ENCODE data around the gene KPNA6.
A peak's percentile ranks its signal among the peaks of the same experiment; 100 is the strongest.
"Not testable (repeated sequence)": the region's sequence is repeated elsewhere in the genome, so short reads cannot be mapped to it uniquely, and the experiment has no call there.

The KPNA6 gene

DNA sequence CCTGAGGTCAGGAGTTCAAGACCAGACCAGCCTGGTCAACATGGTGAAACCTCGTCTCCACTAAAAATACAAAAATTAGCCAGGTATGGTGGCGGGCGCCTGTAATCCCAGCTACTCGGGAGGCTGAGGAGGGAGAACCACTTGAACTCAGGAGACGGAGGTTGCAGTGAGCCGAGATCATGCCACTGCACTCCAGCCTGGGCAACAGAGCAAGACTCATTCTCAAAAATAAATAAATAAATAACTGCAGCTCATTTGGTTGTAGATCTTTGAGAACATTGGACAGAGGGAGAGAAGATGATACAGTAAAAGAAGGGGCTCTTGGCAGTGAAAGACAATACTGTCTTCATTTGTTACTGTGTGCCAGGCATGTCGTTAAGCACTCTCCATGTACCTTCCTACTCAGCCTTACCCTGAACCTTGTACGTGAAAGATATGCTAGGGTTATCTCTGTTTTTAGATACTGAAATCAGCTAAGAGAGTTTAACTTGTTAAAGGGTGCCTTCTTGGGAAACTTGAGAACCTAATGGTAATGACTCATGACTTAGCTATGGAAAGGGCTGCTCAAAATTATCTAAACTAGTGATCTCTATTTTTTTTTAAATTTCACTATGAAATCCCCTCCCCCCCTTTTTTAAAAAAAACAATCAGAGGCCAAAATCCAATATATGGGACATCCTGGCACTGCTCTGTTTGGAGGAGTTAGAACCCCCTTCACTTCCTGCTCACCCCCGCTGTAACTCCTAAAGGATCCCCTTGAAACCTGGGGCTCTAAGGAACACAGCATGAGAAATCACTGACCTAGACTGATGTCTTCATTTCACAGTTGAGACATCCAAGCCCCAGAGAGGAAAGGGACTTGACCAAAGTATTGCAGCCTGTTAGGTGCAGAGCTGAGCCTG, 6.8 kb upstream of the KPNA6 start:
- no peak for DNase-seq

GRCh38 chr1:32104127-32104526, 3.7 kb upstream of the KPNA6 start:
- DNase-seq: no peak

DNA sequence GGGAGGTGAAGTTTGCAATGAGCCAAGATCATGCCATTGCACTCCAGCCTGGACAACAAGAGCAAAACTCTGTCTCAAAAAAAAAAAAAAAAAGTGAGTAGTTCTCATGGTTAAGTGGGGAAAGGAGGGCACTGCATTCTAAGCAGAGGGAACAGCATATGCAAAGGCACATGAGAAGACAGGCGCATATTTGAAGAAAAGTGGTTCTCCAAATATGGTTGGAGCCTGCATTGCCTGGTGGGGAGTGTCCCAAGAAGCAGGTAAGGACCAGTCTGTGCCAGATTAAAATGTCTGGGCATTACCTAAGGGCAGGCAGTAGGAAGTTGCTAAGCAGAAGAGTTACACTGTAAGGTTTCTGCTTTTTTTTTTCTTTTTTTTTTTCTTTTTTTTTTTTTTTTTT, 2.5 kb upstream of the KPNA6 start:
- DNase-seq: no peak

- no peak for DNase-seq
Measured at GRCh38 chr1:32106663-32107275, 1.1 kb upstream of the KPNA6 start.

- DNase-seq: no peak
Measured at GRCh38 chr1:32111040-32111623, 3.3 kb downstream of the KPNA6 start.

DNA sequence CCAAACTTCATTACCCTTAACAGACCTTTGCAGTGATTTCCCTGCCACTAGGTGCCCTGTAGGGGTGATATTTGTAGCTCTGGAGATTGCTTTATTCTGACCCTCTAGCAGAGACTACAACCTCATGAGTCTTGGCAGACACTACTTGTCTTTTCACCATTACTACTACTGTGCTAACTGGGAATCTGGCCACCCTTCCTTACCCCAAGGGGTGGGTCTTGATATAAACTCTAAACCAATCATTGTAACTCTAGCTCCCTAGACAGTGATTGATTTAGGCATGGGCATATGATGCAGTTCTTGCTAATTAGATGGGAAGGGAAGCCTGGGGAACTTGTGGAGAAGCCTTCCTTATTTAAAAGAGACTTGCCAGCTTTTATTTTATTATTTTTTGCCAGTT, 3.9 kb downstream of the KPNA6 start:
- DNase-seq: no peak

DNA sequence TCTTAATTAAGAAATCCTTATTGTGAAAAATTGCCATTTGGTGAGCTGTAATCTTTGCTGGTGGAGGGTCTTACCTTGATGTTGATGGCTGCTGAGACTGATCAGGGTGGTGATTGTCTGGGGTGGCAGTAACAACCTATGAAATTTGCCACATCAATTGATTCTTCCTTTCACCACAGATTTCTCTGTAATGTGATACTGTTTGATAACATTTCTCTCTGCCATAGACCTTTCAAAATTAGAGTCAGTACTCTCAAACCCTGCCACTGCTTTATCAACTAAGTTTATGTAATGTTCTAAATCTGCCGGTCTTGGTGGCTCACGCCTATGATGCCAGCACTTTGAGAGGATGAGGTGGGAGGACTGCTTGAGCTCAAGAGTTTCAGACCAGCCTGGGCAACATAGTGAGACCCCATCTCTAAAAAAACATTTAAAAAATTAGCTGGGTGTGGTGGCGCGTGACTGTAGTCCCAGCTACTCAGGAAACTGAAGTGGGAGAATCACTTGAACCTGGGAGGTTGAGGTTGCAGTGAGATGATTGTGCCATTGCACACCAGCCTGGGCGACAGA, 5.0 kb downstream of the KPNA6 start:
- no peak for DNase-seq

DNA sequence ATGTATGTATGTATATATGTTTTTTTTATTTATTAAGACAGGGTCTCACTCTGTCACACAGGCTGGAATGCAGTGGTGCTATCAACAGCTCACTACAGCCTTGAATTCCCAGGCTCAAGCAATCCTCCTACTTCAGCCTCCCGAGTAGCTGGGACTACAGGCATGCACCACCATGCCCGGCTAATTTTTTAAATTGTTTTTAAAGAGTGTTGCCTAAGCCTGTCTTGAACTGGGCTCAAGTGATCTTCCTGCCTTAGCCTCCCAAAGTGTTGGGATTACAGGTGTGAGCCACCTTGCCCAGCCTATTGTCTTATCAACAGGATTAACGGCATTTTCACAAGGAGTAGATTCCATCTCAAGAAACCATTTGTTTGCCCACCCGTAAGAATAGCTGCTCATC, 5.6 kb downstream of the KPNA6 start:
- not testable (repeated sequence) for DNase-seq

- no peak for DNase-seq
Measured at GRCh38 chr1:32114420-32114819, 6.6 kb downstream of the KPNA6 start.

GRCh38 chr1:32115496-32115895, 7.6 kb downstream of the KPNA6 start:
- DNase-seq: no peak

DNA sequence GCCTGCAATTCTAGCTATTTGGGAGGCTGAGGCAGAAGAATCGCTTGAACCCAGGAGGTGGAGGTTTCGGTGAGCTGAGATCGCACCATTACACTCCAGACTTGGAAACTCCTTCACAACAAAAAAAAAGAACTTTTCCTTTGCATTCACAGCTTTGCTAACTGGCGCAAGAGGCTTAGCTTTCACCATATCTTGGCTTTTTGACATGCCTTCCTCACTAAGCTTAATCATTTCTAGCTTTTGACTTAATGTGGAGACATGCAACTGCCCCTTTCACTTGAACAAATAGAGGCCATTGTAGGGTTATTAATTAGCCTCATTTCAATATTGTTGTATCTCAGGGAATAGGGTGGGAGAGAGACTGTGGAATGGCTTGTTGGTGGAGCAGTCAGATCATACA, 8.7 kb downstream of the KPNA6 start:
- DNase-seq: no peak

GRCh38 chr1:32122151-32122550, 14.3 kb downstream of the KPNA6 start:
- DNase-seq: no peak

GRCh38 chr1:32123361-32123760, 15.5 kb downstream of the KPNA6 start:
- not testable (repeated sequence) for DNase-seq

GRCh38 chr1:32125313-32125712, 17.5 kb downstream of the KPNA6 start:
- DNase-seq: no peak

- DNase-seq: no peak
Measured at GRCh38 chr1:32126770-32127169, 18.9 kb downstream of the KPNA6 start.

- no peak for DNase-seq
Measured at GRCh38 chr1:32127409-32128198, 19.7 kb downstream of the KPNA6 start.

GRCh38 chr1:32128479-32128878, 20.6 kb downstream of the KPNA6 start:
- peak; percentile 35 for DNase-seq

- no peak for DNase-seq
Measured at GRCh38 chr1:32128964-32129363, 21.1 kb downstream of the KPNA6 start.

GRCh38 chr1:32133950-32134280, 26.1 kb downstream of the KPNA6 start:
- DNase-seq: not testable (repeated sequence)

- DNase-seq: no peak
Measured at GRCh38 chr1:32137111-32137510, 29.3 kb downstream of the KPNA6 start.

DNA sequence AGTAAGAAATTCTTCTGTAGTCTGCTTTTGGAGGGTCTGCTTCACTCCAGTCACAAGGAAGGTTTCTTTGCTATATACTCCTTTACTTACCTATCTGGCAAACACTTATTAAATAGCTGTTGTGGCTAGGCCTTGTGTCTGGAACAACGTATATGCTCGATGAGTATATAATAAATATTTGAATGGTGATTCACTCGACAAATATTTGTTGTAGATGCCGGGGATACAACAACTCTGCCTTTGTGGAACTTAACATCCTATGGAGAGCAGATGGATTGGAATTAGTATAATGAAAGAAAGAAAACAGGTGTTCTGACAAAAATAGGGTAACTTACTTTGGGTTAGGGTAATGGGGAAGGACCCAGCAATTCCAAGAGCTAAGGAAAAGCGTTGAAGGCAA, 31.1 kb downstream of the KPNA6 start:
- DNase-seq: no peak

GRCh38 chr1:32142446-32143301, 34.8 kb downstream of the KPNA6 start:
- DNase-seq: no peak
